ENCODE results near the gene ZCCHC17. TPM values are rescaled to one million over a fixed set of nuclear protein-coding genes. Genes with fewer than 3 reads are reported as not detected.
"Not testable (repeated sequence)": the region's sequence is repeated elsewhere in the genome, so short reads cannot be mapped to it uniquely, and the experiment has no call there.

Gene ZCCHC17
- total RNA-seq, 5 donors from 2014 or later (not counting 1 experiment from before 2014, with no cell fraction given) = 13.5 to 21.5 (median 19.8) TPM

DNA sequence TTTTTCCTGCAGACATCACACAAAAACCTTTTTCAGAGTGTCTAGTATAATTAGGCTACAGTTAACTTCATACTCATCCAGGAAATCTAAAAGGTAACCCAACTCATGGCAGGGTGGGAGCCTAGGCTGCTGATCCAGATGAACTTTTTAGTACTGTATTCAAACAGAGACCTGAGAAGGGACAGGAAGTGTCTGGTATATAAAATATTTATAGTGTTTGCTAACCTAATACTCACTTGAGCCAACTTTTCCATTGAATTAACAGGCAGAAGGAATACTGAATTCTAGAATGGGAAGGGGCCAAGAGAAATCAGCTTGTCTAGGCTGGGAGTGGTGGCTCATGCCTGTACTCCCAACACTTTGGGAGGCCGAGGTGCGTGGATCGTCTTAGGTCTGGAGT is 34.9 kb upstream of the ZCCHC17 start:
- ATAC-seq (replicated peaks in 1 of 4) (no peak), DNase-seq (no peak)
- no peak overlapping the region for H3K4me3 Mint-ChIP-seq
- H3K27ac ChIP-seq (ENCODE audit: low read length) = no peak overlapping the region
- peaks cover 66% of the 10 kb centered on the region for H3K36me3 Mint-ChIP-seq
- H3K9me3 Mint-ChIP-seq = no peaks in the 10 kb centered on the region
- no peaks in the 10 kb centered on the region for H3K9me3 ChIP-seq
- H3K4me3 ChIP-seq (ENCODE audit: control insufficient read depth in 1 of 2, extremely low read depth in 1 of 2, low read length in 1 of 2) = no peak overlapping the region
- POLR2A ChIA-PET = no interaction called here
- H3K4me1 ChIP-seq (ENCODE audit: control insufficient read depth in 1 of 2, extremely low read depth in 1 of 2, insufficient read depth in 2 of 2, low read length in 2 of 2) = no peaks in the 10 kb centered on the region
- H3K27ac Mint-ChIP-seq = no peak overlapping the region
- H3K27me3 ChIP-seq (replicated peaks in 1 of 2; ENCODE audit: control insufficient read depth in 2 of 2, extremely low read depth in 1 of 2, insufficient read depth in 2 of 2, low read length in 1 of 2) = no peaks in the 10 kb centered on the region
- no peaks in the 10 kb centered on the region for H3K27me3 Mint-ChIP-seq
- CTCF ChIA-PET = no interaction called here
- H3K4me1 Mint-ChIP-seq = no peaks in the 10 kb centered on the region
- peaks cover 12 to 72% of the 10 kb centered on the region in 2 donors for H3K36me3 ChIP-seq (ENCODE audit: control insufficient read depth in 2 of 2, extremely low read depth in 1 of 2, insufficient read depth in 1 of 2, low read length in 1 of 2)
- WGBS (ENCODE audit: insufficient coverage) = no CpG with 5 or more reads among the region's 3 CpGs

DNA sequence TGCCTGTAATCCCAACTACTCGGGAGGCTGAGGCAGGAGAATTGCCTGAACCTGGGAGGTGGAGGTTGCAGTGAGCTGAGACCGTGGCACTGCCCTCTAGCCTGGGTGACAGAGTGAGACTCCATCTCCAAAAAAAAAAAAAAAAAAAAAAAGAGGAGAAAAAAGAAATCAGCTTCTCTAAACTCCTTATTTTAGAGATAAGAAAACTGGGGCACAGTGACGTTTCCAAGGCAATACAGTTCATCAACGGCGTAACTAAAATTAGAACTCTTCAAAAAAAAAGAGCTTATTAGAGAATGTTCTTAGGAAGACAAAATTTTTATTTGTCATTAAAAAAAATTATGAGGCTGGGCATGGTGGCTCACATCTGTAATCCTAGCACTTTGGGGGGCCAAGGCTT is 34.4 kb upstream of the ZCCHC17 start:
- POLR2A ChIA-PET; H3K4me1 ChIP-seq (ENCODE audit: control insufficient read depth in 1 of 2, extremely low read depth in 1 of 2, insufficient read depth in 2 of 2, low read length in 2 of 2); CTCF ChIA-PET; H3K27ac Mint-ChIP-seq; DNase-seq; ATAC-seq (replicated peaks in 1 of 4); H3K9me3 Mint-ChIP-seq; H3K4me3 ChIP-seq (ENCODE audit: control insufficient read depth in 1 of 2, extremely low read depth in 1 of 2, low read length in 1 of 2); H3K27ac ChIP-seq (ENCODE audit: low read length); H3K9me3 ChIP-seq; H3K27me3 ChIP-seq (replicated peaks in 1 of 2; ENCODE audit: control insufficient read depth in 2 of 2, extremely low read depth in 1 of 2, insufficient read depth in 2 of 2, low read length in 1 of 2); H3K4me1 Mint-ChIP-seq; H3K27me3 Mint-ChIP-seq; H3K4me3 Mint-ChIP-seq: not testable (repeated sequence)
- peaks cover 66% of the 10 kb centered on the region for H3K36me3 Mint-ChIP-seq
- no CpG with 5 or more reads among the region's 5 CpGs for WGBS (ENCODE audit: insufficient coverage)
- H3K36me3 ChIP-seq (ENCODE audit: control insufficient read depth in 2 of 2, extremely low read depth in 1 of 2, insufficient read depth in 1 of 2, low read length in 1 of 2) = peaks cover 12 to 72% of the 10 kb centered on the region in 2 donors

DNA sequence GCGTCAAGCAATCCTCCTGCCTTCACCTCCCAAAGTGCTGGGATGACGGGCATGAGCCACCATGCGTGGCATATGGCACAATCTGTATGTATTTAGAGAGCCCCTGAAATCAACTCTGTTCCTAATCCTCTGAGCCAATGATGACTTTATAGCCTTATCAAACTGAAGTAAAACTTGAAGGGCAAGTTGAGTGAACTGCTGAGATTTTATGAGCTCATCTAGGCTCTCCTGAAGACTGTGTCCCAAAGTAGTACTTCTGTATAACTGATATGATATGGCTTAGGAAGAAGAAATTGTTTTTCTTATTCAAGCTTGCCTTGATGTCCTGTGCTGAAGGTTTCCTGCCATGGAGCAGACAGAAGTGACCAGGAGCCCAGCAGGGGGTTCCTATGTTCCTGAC is 33.4 kb upstream of the ZCCHC17 start:
- no peak overlapping the region for H3K27ac ChIP-seq (ENCODE audit: low read length)
- Mint-ChIP-seq H3K4me3 (no peak overlapping the region), H3K36me3 (peaks cover 59% of the 10 kb centered on the region), H3K27ac (no peak overlapping the region), H3K27me3 (no peaks in the 10 kb centered on the region), H3K4me1 (no peaks in the 10 kb centered on the region), H3K9me3 (no peaks in the 10 kb centered on the region)
- ChIA-PET CTCF (interaction anchor here (0.6 to 1.1 kb wide), 3 partner anchors 82 to 275 kb away, joined by 3 to 9 read pairs (median 3); no protein-coding TSS in a partner anchor), POLR2A (no interaction called here)
- peaks cover 16 to 69% of the 10 kb centered on the region in 2 donors for H3K36me3 ChIP-seq (ENCODE audit: control insufficient read depth in 2 of 2, extremely low read depth in 1 of 2, insufficient read depth in 1 of 2, low read length in 1 of 2)
- DNase-seq = no peak
- no peaks in the 10 kb centered on the region for H3K27me3 ChIP-seq (replicated peaks in 1 of 2; ENCODE audit: control insufficient read depth in 2 of 2, extremely low read depth in 1 of 2, insufficient read depth in 2 of 2, low read length in 1 of 2)
- ATAC-seq (replicated peaks in 1 of 4) = no peak
- no peaks in the 10 kb centered on the region for H3K9me3 ChIP-seq
- H3K4me3 ChIP-seq (ENCODE audit: control insufficient read depth in 1 of 2, extremely low read depth in 1 of 2, low read length in 1 of 2) = no peak overlapping the region
- no CpG with 5 or more reads among the region's 3 CpGs for WGBS (ENCODE audit: insufficient coverage)
- no peaks in the 10 kb centered on the region for H3K4me1 ChIP-seq (ENCODE audit: control insufficient read depth in 1 of 2, extremely low read depth in 1 of 2, insufficient read depth in 2 of 2, low read length in 2 of 2)

DNA sequence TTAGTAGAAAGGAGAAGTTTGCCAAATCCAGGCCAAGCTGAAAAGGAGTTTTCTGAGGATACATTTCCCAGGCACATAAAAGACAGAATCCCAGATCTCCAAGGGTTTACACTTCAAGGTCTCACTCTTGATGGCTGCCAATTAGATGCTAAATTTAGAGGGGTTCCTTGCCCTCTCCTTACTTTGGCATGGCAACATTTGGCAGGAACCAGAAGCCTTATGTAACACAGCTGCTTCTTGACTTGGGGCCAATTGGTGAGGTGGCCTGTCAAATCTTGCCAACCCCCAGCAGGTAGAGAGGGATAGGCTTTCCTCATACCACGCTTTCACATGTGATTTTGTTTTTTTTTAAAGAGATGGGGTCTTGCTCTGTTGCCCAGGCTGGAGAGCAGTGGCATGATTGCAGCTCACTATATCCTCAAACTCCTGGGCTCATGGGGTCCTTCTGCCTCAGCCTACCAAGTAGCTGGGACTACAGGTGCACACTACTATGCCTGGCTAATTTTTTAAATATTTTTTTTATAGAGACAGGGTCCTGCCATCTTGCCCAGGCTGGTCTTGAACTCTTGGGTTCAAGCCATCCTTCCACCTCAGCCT is 31.9 kb upstream of the ZCCHC17 start:
- Histone ChIP-seq H3K9me3 (no peaks in the 10 kb centered on the region), H3K36me3 (ENCODE audit: control insufficient read depth in 2 of 2, extremely low read depth in 1 of 2, insufficient read depth in 1 of 2, low read length in 1 of 2) (peaks cover 16 to 70% of the 10 kb centered on the region in 2 donors), H3K27me3 (replicated peaks in 1 of 2; ENCODE audit: control insufficient read depth in 2 of 2, extremely low read depth in 1 of 2, insufficient read depth in 2 of 2, low read length in 1 of 2) (no peaks in the 10 kb centered on the region), H3K27ac (ENCODE audit: low read length) (no peak overlapping the region), H3K4me3 (ENCODE audit: control insufficient read depth in 1 of 2, extremely low read depth in 1 of 2, low read length in 1 of 2) (no peak overlapping the region), H3K4me1 (ENCODE audit: control insufficient read depth in 1 of 2, extremely low read depth in 1 of 2, insufficient read depth in 2 of 2, low read length in 2 of 2) (no peaks in the 10 kb centered on the region)
- ChIA-PET POLR2A (no interaction called here), CTCF (no interaction called here)
- H3K9me3 Mint-ChIP-seq = no peaks in the 10 kb centered on the region
- peak overlapping the region in 1 of 2 donors; percentile 34 for H3K27ac Mint-ChIP-seq
- no peak for DNase-seq
- no peak overlapping the region for H3K4me3 Mint-ChIP-seq
- H3K36me3 Mint-ChIP-seq = peaks cover 61% of the 10 kb centered on the region
- WGBS (ENCODE audit: insufficient coverage) = no CpG with 5 or more reads among the region's 1 CpG
- H3K27me3 Mint-ChIP-seq = no peaks in the 10 kb centered on the region
- H3K4me1 Mint-ChIP-seq = no peaks in the 10 kb centered on the region
- no peak for ATAC-seq (replicated peaks in 1 of 4)

DNA sequence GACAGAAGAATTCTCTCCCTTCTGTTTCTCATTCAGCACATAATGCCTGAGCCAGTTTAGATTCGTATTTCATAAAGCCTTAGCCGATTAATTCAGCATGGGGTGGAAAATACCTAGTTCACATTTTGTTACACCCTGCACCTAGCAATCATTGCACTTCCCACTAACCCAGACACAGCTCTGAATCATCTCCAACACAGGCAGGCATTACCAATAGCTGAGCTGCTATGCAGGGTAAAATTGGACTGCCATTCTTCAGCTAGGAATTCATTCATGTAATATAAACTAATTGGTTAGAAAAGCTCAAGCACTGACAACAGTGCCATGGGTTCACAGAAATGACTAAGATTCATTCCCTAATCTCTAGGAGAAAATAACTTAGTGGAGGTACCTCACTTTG is 30.3 kb upstream of the ZCCHC17 start:
- no peaks in the 10 kb centered on the region for H3K27me3 Mint-ChIP-seq
- no peak overlapping the region for H3K4me3 ChIP-seq (ENCODE audit: control insufficient read depth in 1 of 2, extremely low read depth in 1 of 2, low read length in 1 of 2)
- WGBS (ENCODE audit: insufficient coverage) = 80% methylated on average over 1 of the region's 2 CpGs
- H3K4me1 ChIP-seq (ENCODE audit: control insufficient read depth in 1 of 2, extremely low read depth in 1 of 2, insufficient read depth in 2 of 2, low read length in 2 of 2) = no peaks in the 10 kb centered on the region
- H3K4me1 Mint-ChIP-seq = no peaks in the 10 kb centered on the region
- no peaks in the 10 kb centered on the region for H3K9me3 ChIP-seq
- H3K9me3 Mint-ChIP-seq = no peaks in the 10 kb centered on the region
- DNase-seq (no peak), ATAC-seq (replicated peaks in 1 of 4) (no peak)
- H3K27me3 ChIP-seq (replicated peaks in 1 of 2; ENCODE audit: control insufficient read depth in 2 of 2, extremely low read depth in 1 of 2, insufficient read depth in 2 of 2, low read length in 1 of 2) = no peaks in the 10 kb centered on the region
- H3K4me3 Mint-ChIP-seq = no peak overlapping the region
- H3K27ac Mint-ChIP-seq = no peak overlapping the region
- no peak overlapping the region for H3K27ac ChIP-seq (ENCODE audit: low read length)
- ChIA-PET CTCF (no interaction called here), POLR2A (interaction anchor here in 1 of 2 donors (1.1 kb wide), 1 partner anchor 30 kb away, joined by 3 read pairs; the partner anchor contains the start of genes SNRNP40 and ZCCHC17)
- H3K36me3 ChIP-seq (ENCODE audit: control insufficient read depth in 2 of 2, extremely low read depth in 1 of 2, insufficient read depth in 1 of 2, low read length in 1 of 2) = peaks cover 11 to 72% of the 10 kb centered on the region in 2 donors
- peaks cover 64% of the 10 kb centered on the region for H3K36me3 Mint-ChIP-seq

DNA sequence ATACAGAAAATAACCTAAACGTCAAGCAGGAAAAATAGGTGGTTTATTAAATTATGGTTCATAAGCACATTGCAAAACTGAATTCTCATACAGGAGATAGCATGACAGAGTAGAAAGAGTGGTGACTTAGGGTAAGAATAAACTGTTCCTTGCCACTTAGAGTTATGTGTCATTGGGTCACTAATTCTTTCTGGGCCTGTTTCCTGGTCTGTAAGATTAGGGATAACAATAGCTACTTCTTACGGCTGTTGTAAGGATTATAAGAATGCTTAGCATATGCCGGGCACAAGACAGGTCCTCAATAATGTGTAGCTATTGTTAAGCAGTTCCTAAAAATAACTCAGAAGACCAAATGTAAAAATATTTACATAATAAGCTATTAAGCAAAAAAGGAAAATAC is 24.5 kb upstream of the ZCCHC17 start:
- Mint-ChIP-seq H3K27me3 (no peaks in the 10 kb centered on the region), H3K4me3 (no peak overlapping the region), H3K4me1 (peaks cover 0 to 10% (median 6%) of the 10 kb centered on the region in 3 donors), H3K27ac (no peak overlapping the region), H3K9me3 (no peaks in the 10 kb centered on the region), H3K36me3 (peaks cover 46% of the 10 kb centered on the region)
- Histone ChIP-seq H3K9me3 (no peaks in the 10 kb centered on the region), H3K36me3 (ENCODE audit: control insufficient read depth in 2 of 2, extremely low read depth in 1 of 2, insufficient read depth in 1 of 2, low read length in 1 of 2) (peaks cover 17 to 70% of the 10 kb centered on the region in 2 donors), H3K27me3 (replicated peaks in 1 of 2; ENCODE audit: control insufficient read depth in 2 of 2, extremely low read depth in 1 of 2, insufficient read depth in 2 of 2, low read length in 1 of 2) (no peaks in the 10 kb centered on the region), H3K4me1 (ENCODE audit: control insufficient read depth in 1 of 2, extremely low read depth in 1 of 2, insufficient read depth in 2 of 2, low read length in 2 of 2) (no peaks in the 10 kb centered on the region), H3K4me3 (ENCODE audit: control insufficient read depth in 1 of 2, extremely low read depth in 1 of 2, low read length in 1 of 2) (no peak overlapping the region), H3K27ac (ENCODE audit: low read length) (no peak overlapping the region)
- no peak for DNase-seq
- POLR2A ChIA-PET = interaction anchor here in 1 of 2 donors (1.5 kb wide), 1 partner anchor 24 kb away, joined by 4 read pairs; the partner anchor contains the start of genes SNRNP40 and ZCCHC17
- no CpG with 5 or more reads among the region's 3 CpGs for WGBS (ENCODE audit: insufficient coverage)
- no peak for ATAC-seq (replicated peaks in 1 of 4)
- CTCF ChIA-PET = no interaction called here

Measured in T-cell (primary cell).